Tracheal epithelial cell (primary cell): ENCODE results near the gene LCE1E. TPM values are rescaled to one million over a fixed set of nuclear protein-coding genes. Genes with fewer than 3 reads are reported as not detected.

Experiments used
- total RNA-seq: library from RNA; depleted of rRNA; stranded (reverse); fragments of >200 nt; gene quantifications from 2 replicates; pipeline ENCODE4 v1.2.1, GENCODE V29; 2014

Gene LCE1E, protein sequence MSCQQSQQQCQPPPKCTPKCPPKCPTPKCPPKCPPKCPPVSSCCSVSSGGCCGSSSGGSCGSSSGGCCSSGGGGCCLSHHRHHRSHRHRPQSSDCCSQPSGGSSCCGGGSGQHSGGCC
- 0.24 TPM in 1 of 2 replicates, not detected in the other for total RNA-seq

DNA sequence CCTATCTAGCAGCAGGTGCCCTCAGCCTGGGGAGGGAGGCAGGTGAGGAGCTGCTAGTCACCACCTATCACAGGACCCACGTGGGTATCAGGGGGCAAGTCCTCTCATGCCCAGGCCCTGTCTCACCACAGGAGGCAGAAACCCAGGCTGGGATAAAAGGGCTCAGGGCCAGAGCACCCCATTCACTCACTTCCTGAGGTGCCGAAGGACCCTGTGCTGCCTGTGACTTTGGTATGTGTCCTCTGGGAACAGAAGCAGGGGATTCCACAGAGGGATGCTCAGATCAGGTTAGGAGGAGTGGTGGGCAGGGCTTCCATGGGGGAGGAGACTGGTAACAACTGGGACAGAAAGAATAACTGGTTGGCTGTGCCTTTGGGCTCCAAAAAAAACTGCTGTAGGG is at the start of gene LCE1E:
LCE1E (plus strand) TSS at position 181 of the 400 bp plus-strand sequence. CDS start 1,043 bp downstream, outside the sequence.

DNA sequence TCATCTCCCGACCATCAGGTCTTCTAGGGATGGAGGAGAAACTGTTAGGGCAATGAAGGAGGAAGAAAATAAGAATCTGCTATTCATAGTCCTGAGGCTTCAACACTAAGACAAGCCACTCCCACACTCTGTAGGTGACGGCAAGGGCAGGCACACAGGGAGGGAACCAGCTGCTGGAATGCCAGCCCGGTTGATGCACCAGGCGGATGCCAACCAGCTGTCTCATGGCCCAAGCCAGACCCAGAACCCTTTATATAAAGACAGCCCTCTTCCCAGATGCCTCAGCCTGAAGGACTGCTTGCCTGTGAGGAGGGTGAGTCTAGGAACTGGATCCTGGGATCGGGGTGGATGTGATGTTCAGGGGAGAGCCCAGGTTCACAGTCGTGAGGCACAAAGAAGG is 28.3 kb upstream of the LCE1E start, which contains the start of gene KPRP:
KPRP (plus strand) TSS at position 279 of the 400 bp plus-strand sequence. CDS start 1,564 bp downstream, outside the sequence.

DNA sequence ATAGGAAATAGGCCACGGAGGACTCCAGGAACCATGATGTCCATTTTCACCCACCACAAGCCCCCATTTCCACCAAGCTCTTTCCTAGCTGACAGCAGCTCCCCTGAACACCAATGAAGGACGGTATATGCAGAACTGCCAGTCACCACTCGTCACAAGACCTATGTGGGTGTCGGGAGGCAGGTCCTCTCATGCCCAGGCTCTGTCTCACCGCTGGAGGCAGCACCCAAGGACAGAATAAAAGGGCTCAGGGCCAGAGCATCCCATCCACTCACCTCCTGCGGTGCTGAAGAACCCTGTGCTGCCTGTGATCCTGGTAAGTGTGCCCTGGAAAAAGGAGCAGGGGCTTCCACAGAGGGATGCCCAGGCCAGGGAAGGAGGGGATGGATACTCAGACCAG is 11.2 kb upstream of the LCE1E start, which contains the start of gene LCE1F:
LCE1F (plus strand) TSS at position 266 of the 400 bp plus-strand sequence. CDS start 1,232 bp downstream, outside the sequence.

DNA sequence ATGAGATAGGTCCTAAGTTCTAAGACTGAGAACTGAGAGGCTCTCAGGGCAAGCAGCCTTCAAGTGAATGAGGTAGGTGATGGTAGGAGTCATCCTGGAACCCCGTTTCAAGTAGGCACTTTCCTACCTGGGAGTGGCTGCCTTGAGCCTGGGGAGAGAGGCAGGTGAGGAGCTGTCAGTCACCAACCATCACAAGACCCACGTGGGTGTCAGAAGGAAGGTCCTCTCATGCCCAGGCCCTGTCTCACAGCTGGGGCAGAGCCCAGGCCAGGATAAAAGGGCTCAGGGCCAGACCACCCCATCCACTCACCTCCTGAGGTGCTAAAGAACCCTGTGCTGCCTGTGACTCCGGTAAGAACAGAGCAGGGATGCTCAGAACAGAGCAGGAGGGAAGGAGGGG is 10.4 kb downstream of the LCE1E start, which contains the start of gene LCE1D:
LCE1D (plus strand) TSS at position 301 of the 400 bp plus-strand sequence. CDS start 1,074 bp downstream, outside the sequence.

DNA sequence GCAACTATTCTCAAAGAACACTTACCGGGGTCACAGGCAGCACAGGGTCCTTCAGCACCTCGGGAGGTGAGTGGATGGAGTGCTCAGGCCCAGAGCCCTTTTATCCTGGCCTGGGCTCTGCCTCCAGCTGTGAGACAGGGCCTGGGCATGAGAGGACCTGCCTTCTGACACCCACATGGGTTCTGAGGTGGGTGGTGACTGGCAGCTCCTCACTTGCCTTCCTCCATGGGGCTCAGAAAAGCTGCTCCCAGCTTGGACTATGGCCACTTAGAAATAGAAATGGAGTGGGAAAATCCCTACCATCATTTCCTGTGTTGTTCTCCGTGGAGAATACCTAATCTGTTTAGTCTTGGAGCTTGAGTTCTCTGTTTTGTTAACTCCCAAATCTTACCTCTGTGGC is 20.5 kb downstream of the LCE1E start, which contains the start of gene LCE1C:
LCE1C (minus strand) TSS at position 76 of the 400 bp plus-strand sequence. CDS start 1,173 bp downstream, outside the sequence.

DNA sequence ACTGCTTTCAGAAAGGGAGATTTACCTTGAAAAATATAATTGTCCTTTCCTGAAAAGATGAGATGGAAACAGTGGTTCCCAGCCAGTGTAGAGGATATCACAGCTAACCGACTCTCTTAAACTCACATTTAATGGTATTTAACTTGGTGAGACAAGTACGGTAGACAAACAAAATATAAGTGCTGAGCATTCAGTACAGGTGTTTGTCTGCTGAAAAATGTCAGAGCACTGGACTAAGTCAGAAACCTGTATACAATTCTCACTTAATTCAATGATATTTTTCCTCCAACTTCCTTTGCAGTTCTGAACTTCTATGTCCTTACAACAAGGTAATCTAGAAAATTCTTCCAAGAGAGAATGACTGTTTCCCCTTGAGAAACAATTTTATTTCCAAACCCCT is 25.6 kb downstream of the LCE1E start, which contains the start of gene LCE1B:
LCE1B (plus strand) TSS at position 301 of the 400 bp plus-strand sequence. CDS start 476 bp downstream, outside the sequence.

DNA sequence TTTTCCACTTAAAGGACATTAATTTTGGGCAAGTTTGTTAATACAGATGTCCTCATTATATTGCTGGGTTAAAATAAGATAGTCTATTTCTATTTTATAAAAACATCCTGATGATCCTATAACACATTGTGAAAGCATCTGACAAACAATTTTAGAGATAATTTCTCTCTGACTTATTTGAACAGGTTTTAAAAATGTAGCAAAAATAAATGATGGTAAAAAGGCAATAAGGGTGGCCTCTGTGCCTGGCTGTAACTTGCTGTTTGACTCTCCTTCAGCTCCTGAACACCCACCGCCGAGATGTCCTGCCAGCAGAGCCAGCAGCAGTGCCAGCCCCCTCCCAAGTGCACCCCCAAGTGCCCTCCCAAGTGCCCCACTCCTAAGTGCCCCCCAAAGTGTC is 41.1 kb downstream of the LCE1E start, which contains the start of gene LCE1A:
LCE1A (plus strand) TSS at position 301 of the 400 bp plus-strand sequence; CDS start at position 301, 0 bp downstream.

Other genes with a start within 250 kb of the LCE1E start
- gene LCE3E, start 219.5 kb upstream of the LCE1E start, total RNA-seq, result 0.48 TPM in 1 of 2 replicates, not detected in the other
- not detected in 2 replicates for gene LCE3D, start 205.7 kb upstream of the LCE1E start, total RNA-seq
- not detected in 2 replicates for gene LCE3C, start 186.0 kb upstream of the LCE1E start, total RNA-seq
- not detected in 2 replicates for gene LCE3B, start 172.4 kb upstream of the LCE1E start, total RNA-seq
- gene LCE3A, start 163.2 kb upstream of the LCE1E start, total RNA-seq, result not detected in 2 replicates
- not detected in 2 replicates for gene LCE2D, start 122.9 kb upstream of the LCE1E start, total RNA-seq
- gene LCE2C, start 111.0 kb upstream of the LCE1E start, total RNA-seq, result not detected in 2 replicates
- gene LCE2B, start 100.1 kb upstream of the LCE1E start, total RNA-seq, result not detected in 2 replicates
- gene LCE2A, start 87.9 kb upstream of the LCE1E start, total RNA-seq, result not detected in 2 replicates
- gene LCE4A, start 78.1 kb upstream of the LCE1E start, total RNA-seq, result not detected in 2 replicates
- gene KPRP, start 28.2 kb upstream of the LCE1E start, total RNA-seq, result under 0.01 TPM in 1 of 2 replicates, not detected in the other
- not detected in 2 replicates for gene LCE1F, start 11.1 kb upstream of the LCE1E start, total RNA-seq
- gene LCE1D, start 10.5 kb downstream of the LCE1E start, total RNA-seq, result not detected in 2 replicates
- gene LCE1C, start 20.4 kb downstream of the LCE1E start, total RNA-seq, result 0.24 and 1.3 TPM in 2 replicates
- not detected in 2 replicates for gene LCE1B, start 25.7 kb downstream of the LCE1E start, total RNA-seq
- gene LCE1A, start 41.2 kb downstream of the LCE1E start, total RNA-seq, result not detected in 2 replicates
- not detected in 2 replicates for gene LCE6A, start 56.6 kb downstream of the LCE1E start, total RNA-seq
- not detected in 2 replicates for gene LCE7A, start 73.7 kb downstream of the LCE1E start, total RNA-seq
- gene SMCP, start 92.1 kb downstream of the LCE1E start, total RNA-seq, result not detected in 2 replicates
- 0.43 and 6.5 TPM in 2 replicates for gene IVL, start 122.3 kb downstream of the LCE1E start, total RNA-seq
- gene SPRR5, start 160.9 kb downstream of the LCE1E start, total RNA-seq, result not detected in 2 replicates
- not detected in 2 replicates for gene SPRR4, start 184.4 kb downstream of the LCE1E start, total RNA-seq
- not detected in 2 replicates for gene SPRR1A, start 197.8 kb downstream of the LCE1E start, total RNA-seq
- gene SPRR3, start 215.5 kb downstream of the LCE1E start, total RNA-seq, result 8.9 and 51.4 TPM in 2 replicates
- 14.7 and 15.3 TPM in 2 replicates for gene SPRR1B, start 244.9 kb downstream of the LCE1E start, total RNA-seq